Osteocyte (in vitro differentiated cells): Measurements from ENCODE around the gene RAB3C. TPM values are rescaled to one million over a fixed set of nuclear protein-coding genes. Genes with fewer than 3 reads are reported as not detected.
"Not testable (repeated sequence)": the region's sequence is repeated elsewhere in the genome, so short reads cannot be mapped to it uniquely, and the experiment has no call there.

ENCODE experiments used
- DNase-seq: peaks from one replicate; pipeline ENCODE4 v3.0.0; 2021; ENCODE audit warnings: mixed read lengths; ENCODE audit not compliant: unreplicated experiment; ENCODE audit errors: extremely low spot score
- H3K27ac Mint-ChIP-seq: one replicate; pipeline ENCODE4 v1.8.0; 2021; ENCODE audit warnings: mild to moderate bottlenecking, mixed read lengths; ENCODE audit not compliant: unreplicated experiment
- H3K27me3 Mint-ChIP-seq: one replicate; pipeline ENCODE4 v1.8.0; 2021; ENCODE audit warnings: mixed read lengths; ENCODE audit not compliant: unreplicated experiment
- H3K36me3 Mint-ChIP-seq: one replicate; pipeline ENCODE4 v1.8.0; 2021; ENCODE audit warnings: mixed read lengths; ENCODE audit not compliant: unreplicated experiment
- H3K4me1 Mint-ChIP-seq: one replicate; pipeline ENCODE4 v1.8.0; 2021; ENCODE audit warnings: mixed read lengths; ENCODE audit not compliant: unreplicated experiment
- H3K4me3 Mint-ChIP-seq: one replicate; pipeline ENCODE4 v1.8.0; 2021; ENCODE audit warnings: mild to moderate bottlenecking, moderate library complexity, mixed read lengths; ENCODE audit not compliant: unreplicated experiment
- H3K9me3 Mint-ChIP-seq: one replicate; pipeline ENCODE4 v1.8.0; 2021; ENCODE audit warnings: mixed read lengths; ENCODE audit not compliant: unreplicated experiment
- CTCF ChIP-seq: fragments of 200-600 bp; sonication (generic); IDR thresholded peaks from 2 replicates; pipeline ENCODE4 v1.5.0; 2021; ENCODE audit warnings: antibody characterized with exemption, mild to moderate bottlenecking, moderate library complexity
- total RNA-seq: library from RNA; stranded (reverse); gene quantifications from 2 replicates; pipeline ENCODE4 v1.2.1, GENCODE V29; 2021

Gene RAB3C
- total RNA-seq, 1 donor from 2014 or later, result not detected

GRCh38 chr5:58595952-58596351 is 13.1 kb downstream of the RAB3C start:
- H3K27me3 Mint-ChIP-seq, result peaks cover 8% of the 10 kb centered on the region
- no peak for TF ChIP-seq CTCF
- H3K4me3 Mint-ChIP-seq, result no peak overlapping the region
- DNase-seq, result no peak
- H3K36me3 Mint-ChIP-seq, result no peaks in the 10 kb centered on the region
- no peak overlapping the region for H3K27ac Mint-ChIP-seq
- H3K4me1 Mint-ChIP-seq, result no peaks in the 10 kb centered on the region
- H3K9me3 Mint-ChIP-seq, result no peaks in the 10 kb centered on the region

- Mint-ChIP-seq H3K4me1 (no peaks in the 10 kb centered on the region), H3K9me3 (peaks cover 25% of the 10 kb centered on the region), H3K4me3 (no peak overlapping the region), H3K27me3 (peaks cover 11% of the 10 kb centered on the region), H3K27ac (no peak overlapping the region), H3K36me3 (no peaks in the 10 kb centered on the region)
- no peak for TF ChIP-seq CTCF
- DNase-seq, result no peak
Observed at GRCh38 chr5:58598440-58598839, 15.6 kb downstream of the RAB3C start.

GRCh38 chr5:58599217-58599616 is 16.3 kb downstream of the RAB3C start:
- Mint-ChIP-seq H3K4me3 (no peak overlapping the region), H3K9me3 (peaks cover 28% of the 10 kb centered on the region), H3K36me3 (no peaks in the 10 kb centered on the region), H3K4me1 (no peaks in the 10 kb centered on the region), H3K27me3 (peaks cover 7% of the 10 kb centered on the region), H3K27ac (no peak overlapping the region)
- TF ChIP-seq CTCF, result no peak
- no peak for DNase-seq

- H3K9me3 Mint-ChIP-seq, result peaks cover 34% of the 10 kb centered on the region
- H3K27me3 Mint-ChIP-seq, H3K4me3 Mint-ChIP-seq, H3K4me1 Mint-ChIP-seq, H3K36me3 Mint-ChIP-seq, DNase-seq, H3K27ac Mint-ChIP-seq: not testable (repeated sequence)
Observed at GRCh38 chr5:58600613-58601012, 17.7 kb downstream of the RAB3C start.

- not testable (repeated sequence) for DNase-seq, H3K4me1 Mint-ChIP-seq, H3K4me3 Mint-ChIP-seq, H3K27me3 Mint-ChIP-seq, H3K27ac Mint-ChIP-seq, H3K36me3 Mint-ChIP-seq
- H3K9me3 Mint-ChIP-seq, result peaks cover 38% of the 10 kb centered on the region
Observed at GRCh38 chr5:58602889-58603288, 20.0 kb downstream of the RAB3C start.

- Mint-ChIP-seq H3K4me3 (no peak overlapping the region), H3K27me3 (peaks cover 3% of the 10 kb centered on the region), H3K4me1 (no peaks in the 10 kb centered on the region), H3K36me3 (no peaks in the 10 kb centered on the region), H3K9me3 (peaks cover 37% of the 10 kb centered on the region), H3K27ac (no peak overlapping the region)
- no peak for DNase-seq
- TF ChIP-seq CTCF, result no peak
Observed at GRCh38 chr5:58606064-58606463, 23.2 kb downstream of the RAB3C start.
